Measurements from ENCODE around the gene KCNG1. TPM values are rescaled to one million over a fixed set of nuclear protein-coding genes. Genes with fewer than 3 reads are reported as not detected.

KCNG1 gene
- total and polyA plus RNA-seq, 12 donors: 0.14 to 5.3 (median 1.3) TPM; not detected in 3

DNA sequence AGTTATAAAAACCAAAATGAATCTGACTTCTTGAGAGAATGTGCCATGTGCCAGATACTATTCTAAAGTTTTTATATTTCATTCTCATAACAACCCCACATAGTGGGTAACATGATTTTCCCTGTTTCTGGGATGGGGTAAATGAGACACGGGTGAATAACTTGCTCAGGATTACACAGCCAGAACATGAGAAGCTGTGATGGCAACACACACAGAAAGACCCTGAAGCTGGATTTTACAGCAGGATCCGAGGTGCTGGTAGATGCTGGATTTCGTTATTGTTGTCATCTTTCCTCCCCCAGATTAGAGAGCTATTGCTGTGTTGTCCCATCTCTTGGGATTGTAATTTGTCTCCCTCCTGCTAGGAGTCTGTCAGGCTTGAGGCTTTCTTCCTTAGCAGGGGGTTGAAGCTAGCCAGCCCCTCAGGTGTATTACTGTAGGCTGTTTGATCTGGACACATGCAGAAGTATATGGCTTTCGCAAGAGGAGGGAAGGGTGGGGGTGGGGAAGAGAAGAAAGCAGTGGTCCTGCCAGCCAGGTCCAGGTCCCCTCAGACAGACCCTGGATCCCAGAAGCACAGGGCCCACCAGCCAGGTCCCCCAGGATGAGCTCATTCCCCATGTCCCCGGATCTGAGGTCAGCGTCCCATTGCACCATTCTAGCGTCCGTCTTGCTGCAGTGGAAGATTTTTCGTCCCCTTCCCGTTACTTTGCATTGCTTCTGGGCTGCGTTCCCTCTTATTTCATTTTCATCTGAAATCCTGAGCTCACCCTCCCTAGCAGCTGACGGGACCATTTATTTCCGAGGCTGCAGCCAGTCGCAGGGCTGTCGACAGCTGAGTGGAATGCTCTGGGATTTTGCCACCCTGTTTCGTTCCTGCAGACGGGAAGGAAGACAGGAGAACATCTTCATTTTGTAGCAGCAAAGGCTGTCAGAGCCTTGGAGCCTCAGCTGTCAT, 7.3 kb upstream of the KCNG1 start:
- Histone ChIP-seq H3K4me1 (replicated peaks in 1 of 2) (no peaks in the 10 kb centered on the region), H3K27ac (no peak overlapping the region), H3K27me3 (peaks cover 30% of the 10 kb centered on the region), H3K36me3 (replicated peaks in 1 of 2) (no peaks in the 10 kb centered on the region), H3K4me3 (no peak overlapping the region), H3K9me3 (replicated peaks in 1 of 3) (no peaks in the 10 kb centered on the region)
- no peak for DNase-seq
- intact Hi-C loops (cut with DNase I): no loop called here
- TF ChIP-seq POLR2A (IDR thresholded peaks at IDR 0.05): no peak
- no peak for TF ChIP-seq CTCF (IDR thresholded peaks at IDR 0.05)
- WGBS, 4 donors: 32 to 45% (median 37%) methylated on average over 17 of the region's 17 CpGs

DNA sequence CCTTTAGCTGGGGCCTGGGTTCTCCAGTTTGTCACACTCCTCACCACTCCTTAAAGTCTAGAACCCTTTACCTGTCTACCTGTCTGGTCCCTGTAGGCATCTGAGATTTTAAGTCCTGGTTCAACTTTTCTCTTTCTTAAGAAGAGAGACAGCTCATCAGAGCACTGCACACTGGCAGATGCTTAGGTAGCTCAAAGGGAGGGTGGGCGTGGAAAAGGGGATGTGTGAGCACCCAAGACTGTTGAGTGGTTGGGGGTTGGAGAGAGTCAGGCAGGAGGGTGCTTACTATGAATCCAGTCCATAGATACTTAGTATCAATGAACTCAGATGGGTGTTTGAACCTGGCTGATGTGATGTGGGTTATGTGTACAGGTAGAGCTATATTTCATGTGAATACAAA, 6.6 kb upstream of the KCNG1 start:
- intact Hi-C loops (cut with DNase I): no loop called here
- no peaks in the 10 kb centered on the region for H3K9me3 ChIP-seq (replicated peaks in 1 of 3)
- no peak for TF ChIP-seq CTCF (IDR thresholded peaks at IDR 0.05)
- TF ChIP-seq POLR2A (IDR thresholded peaks at IDR 0.05): no peak
- H3K4me3 ChIP-seq: no peak overlapping the region
- H3K4me1 ChIP-seq (replicated peaks in 1 of 2): no peaks in the 10 kb centered on the region
- H3K27me3 ChIP-seq: peaks cover 30% of the 10 kb centered on the region
- no peak for DNase-seq
- WGBS, 4 donors: 65 to 77% (median 73%) methylated on average over 1 of the region's 1 CpG
- H3K36me3 ChIP-seq (replicated peaks in 1 of 2): no peaks in the 10 kb centered on the region
- H3K27ac ChIP-seq: no peak overlapping the region

- no peaks in the 10 kb centered on the region for H3K9me3 ChIP-seq (replicated peaks in 1 of 3)
- DNase-seq: no peak
- intact Hi-C loops (cut with DNase I): no loop called here
- 19 to 34% (median 27%) methylated on average over 8 to 10 of the region's 10 CpGs for WGBS, 4 donors
- no peak overlapping the region for H3K4me3 ChIP-seq
- no peak overlapping the region for H3K27ac ChIP-seq
- no peaks in the 10 kb centered on the region for H3K4me1 ChIP-seq (replicated peaks in 1 of 2)
- peaks cover 34% of the 10 kb centered on the region for H3K27me3 ChIP-seq
- no peaks in the 10 kb centered on the region for H3K36me3 ChIP-seq (replicated peaks in 1 of 2)
- TF ChIP-seq CTCF (IDR thresholded peaks at IDR 0.05) (no peak), POLR2A (IDR thresholded peaks at IDR 0.05) (no peak)
Observed at GRCh38 chr20:51028616-51029212, 5.8 kb upstream of the KCNG1 start.

- DNase-seq: no peak
- H3K4me3 ChIP-seq: no peak overlapping the region
- H3K4me1 ChIP-seq (replicated peaks in 1 of 2): peaks cover 4 to 10% of the 10 kb centered on the region in 2 donors
- H3K9me3 ChIP-seq (replicated peaks in 1 of 3): no peaks in the 10 kb centered on the region
- H3K36me3 ChIP-seq (replicated peaks in 1 of 2): no peaks in the 10 kb centered on the region
- WGBS, 4 donors: 57 to 72% (median 65%) methylated on average over 5 of the region's 5 CpGs
- H3K27me3 ChIP-seq: peaks cover 46% of the 10 kb centered on the region
- intact Hi-C loops (cut with DNase I): no loop called here
- no peak overlapping the region for H3K27ac ChIP-seq
- TF ChIP-seq CTCF (IDR thresholded peaks at IDR 0.05) (no peak), POLR2A (IDR thresholded peaks at IDR 0.05) (no peak)
Observed at GRCh38 chr20:51027035-51027795, 4.3 kb upstream of the KCNG1 start.
